Adipose tissue (tissue), 3 donors: Measurements from ENCODE around the gene PBX4. TPM values are rescaled to one million over a fixed set of nuclear protein-coding genes. Genes with fewer than 3 reads are reported as not detected.
"Not testable (repeated sequence)": the region's sequence is repeated elsewhere in the genome, so short reads cannot be mapped to it uniquely, and the experiment has no call there.

Experiments used
- H3K27ac ChIP-seq: one replicate; pipeline ENCODE4 v1.5.1; 2013; ENCODE audit warnings: low read depth, low read length
- WGBS, 3 donors: extraction: QIAGEN DNeasy Blood & Tissue Kit; methylation state at CpG; one replicate each; pipeline ENCODE4 v1.1.7; 2013; 5-methylcytosine and 5-hydroxymethylcytosine counted together
- polyA plus RNA-seq, 3 donors: library from polyadenylated mRNA; stranded (reverse); fragments of 200-250 nt; gene quantifications; one replicate each; pipeline ENCODE4 v1.2.3, GENCODE V29; 2013
- donor health status: healthy with polysubstance abuse.
- donor health status: Bipolar disorder and iron deficiency.
- donor health status: healthy.

PBX4 gene
- polyA plus RNA-seq, 3 donors: 0.34 to 1.6 (median 0.86) TPM

DNA sequence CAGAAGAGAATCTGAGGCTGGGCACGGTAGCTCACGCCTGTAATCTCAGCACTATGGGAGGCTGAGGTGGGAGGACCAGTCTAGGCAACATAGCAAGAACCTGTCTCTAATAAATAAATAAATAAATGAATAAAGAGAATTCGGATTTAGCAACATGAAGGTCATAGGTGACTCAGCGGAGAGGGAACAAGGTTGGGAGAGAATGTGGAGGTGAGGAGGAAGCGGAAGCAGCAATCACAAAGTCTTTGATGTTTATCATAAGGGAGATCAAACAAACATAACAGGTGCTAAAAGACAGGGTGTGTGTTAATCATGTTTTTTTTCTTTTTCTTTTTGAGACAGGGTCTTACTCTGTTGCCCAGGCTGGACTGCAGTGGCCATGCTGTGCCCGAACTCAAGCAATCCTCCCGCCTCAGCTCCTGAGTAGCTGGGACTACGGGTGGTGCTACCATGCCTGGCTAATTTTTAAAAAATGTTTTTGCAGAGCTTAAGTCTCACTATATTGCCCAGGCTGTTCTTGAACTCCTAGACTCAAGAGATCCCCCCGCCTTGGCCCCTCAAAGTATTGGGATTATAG, 16.3 kb downstream of the PBX4 start:
- WGBS, 3 donors: 72 to 84% (median 79%) methylated on average over 9 of the region's 9 CpGs
- no peak overlapping the region for H3K27ac ChIP-seq

DNA sequence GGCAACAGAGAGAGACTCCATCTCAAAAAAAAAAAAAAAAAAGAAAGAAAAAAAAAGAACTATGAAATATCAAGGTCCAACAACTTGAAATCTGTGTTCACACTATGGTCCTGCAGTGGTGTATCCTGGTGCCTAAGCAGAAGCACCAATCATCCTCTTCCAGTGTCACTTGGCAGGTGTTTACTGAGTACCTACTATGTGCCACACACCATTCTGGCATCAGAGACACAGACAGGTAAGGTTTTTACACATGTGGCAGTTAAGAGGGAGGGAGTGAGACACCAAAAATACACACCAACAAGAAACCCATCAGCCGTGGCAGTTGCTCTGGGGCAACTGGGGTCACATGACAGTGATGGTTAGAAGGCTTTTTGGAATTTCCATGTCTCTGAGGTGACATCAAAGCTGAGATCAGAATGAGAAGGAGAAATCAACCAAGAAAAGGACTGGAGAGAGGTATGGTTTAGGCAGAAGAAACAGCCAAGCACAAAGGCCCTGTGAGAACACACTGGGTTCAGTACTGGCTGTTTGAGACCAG, 17.6 kb downstream of the PBX4 start:
- WGBS, 3 donors: 62 to 78% (median 72%) methylated on average over 1 of the region's 1 CpG
- H3K27ac ChIP-seq: no peak overlapping the region

- H3K27ac ChIP-seq: not testable (repeated sequence)
- 89 to 91% (median 90%) methylated on average over 20 of the region's 20 CpGs for WGBS, 3 donors
These were observed 19.6 kb downstream of the PBX4 start for GRCh38 chr19:19598728-19599451.

DNA sequence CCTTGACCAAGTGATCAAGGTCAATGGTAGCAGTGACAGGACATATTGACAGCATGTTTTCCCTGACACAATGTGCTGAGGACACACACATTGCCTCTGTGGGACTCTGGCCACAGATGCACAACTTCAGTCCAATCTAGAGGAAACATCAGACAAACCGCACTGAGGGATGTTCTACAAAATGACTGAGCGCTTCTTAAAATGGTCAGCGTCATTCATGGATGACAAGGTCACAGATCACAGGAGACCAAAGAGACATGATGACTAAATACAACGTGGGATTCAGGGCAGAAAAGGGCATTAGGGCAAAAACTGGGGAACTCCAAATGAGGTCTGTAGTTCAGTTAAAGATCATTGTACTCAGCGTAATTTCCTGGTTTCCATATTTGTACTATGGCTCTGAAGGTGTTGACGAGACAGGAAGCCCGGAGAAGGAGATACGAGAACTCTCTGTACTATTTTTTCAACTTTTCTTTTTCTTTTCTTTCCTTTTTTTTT, 20.6 kb downstream of the PBX4 start:
- WGBS, 3 donors: 60 to 72% (median 71%) methylated on average over 8 of the region's 8 CpGs
- H3K27ac ChIP-seq: no peak overlapping the region

- H3K27ac ChIP-seq: no peak overlapping the region
- 33 to 59% (median 54%) methylated on average over 8 of the region's 8 CpGs for WGBS, 3 donors
These were observed 23.3 kb downstream of the PBX4 start for GRCh38 chr19:19595171-19595701.

DNA sequence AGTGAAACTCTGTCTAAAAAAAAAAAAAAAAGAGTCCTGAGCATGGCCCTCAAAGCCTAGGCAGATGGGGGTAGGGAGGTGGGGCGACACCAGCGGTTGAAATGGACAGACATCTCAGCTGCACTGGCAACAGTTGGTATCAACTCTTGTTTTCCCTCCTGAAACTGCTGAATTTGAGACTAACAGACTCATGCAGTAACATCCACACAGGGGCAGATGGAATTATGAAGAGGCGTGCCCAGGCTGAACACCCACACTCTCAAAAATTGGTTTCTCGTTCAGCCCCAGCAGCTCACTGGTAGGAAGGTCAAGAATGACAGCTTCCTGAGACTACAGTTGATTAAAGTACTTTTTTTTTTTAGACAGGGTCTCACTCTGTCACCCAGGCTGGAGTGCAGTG, 24.1 kb downstream of the PBX4 start:
- WGBS, 3 donors: 82 to 93% (median 90%) methylated on average over 4 of the region's 4 CpGs
- no peak overlapping the region for H3K27ac ChIP-seq

DNA sequence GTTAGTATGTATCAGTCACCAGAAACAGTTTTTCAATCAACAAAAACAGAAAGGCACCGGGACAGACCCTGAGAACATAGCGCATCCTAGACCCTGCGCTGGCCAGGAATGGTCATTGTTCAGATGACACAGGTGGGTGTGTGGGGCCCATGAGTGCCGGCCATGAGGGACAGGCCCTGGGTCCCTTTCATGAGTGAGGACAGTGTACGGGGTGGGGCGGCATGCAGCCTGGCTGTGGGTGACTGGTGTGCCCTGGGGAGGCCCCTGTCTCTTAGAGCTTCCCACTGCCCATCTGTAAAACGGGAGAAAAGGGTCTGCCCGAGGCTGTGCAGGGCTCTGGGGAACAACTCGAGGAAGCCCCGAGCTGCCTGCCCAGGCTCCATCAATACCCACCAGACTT, 25.8 kb downstream of the PBX4 start:
- WGBS, 3 donors: 88 to 95% (median 93%) methylated on average over 10 of the region's 10 CpGs

GRCh38 chr19:19591133-19591825, 27.2 kb downstream of the PBX4 start:
- WGBS, 3 donors: 44 to 56% (median 51%) methylated on average over 13 of the region's 13 CpGs
- H3K27ac ChIP-seq: no peak overlapping the region

More for the DNA sequence above, 25.8 kb downstream of the PBX4 start:
- no peak overlapping the region for H3K27ac ChIP-seq

DNA sequence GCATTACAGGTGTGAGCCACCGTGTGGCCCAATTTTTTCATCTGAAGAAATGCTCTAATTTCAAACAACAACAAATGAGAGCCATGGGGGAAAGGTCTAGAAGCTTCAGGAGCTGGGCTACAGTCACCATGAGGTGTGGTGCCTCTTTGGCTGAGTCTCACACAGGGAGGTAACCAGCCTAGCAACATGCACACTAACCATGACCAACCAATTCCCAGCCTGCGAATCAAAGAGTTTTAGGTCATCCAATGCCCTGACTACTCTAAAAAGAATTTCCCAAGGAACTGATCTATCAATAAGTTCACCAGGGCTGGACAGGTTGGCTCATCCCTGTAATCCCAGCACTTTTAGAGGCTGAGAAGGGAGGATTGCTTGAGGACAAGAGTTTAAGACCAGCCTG, 29.9 kb downstream of the PBX4 start:
- 80 to 93% (median 89%) methylated on average over 2 of the region's 2 CpGs for WGBS, 3 donors
- no peak overlapping the region for H3K27ac ChIP-seq

DNA sequence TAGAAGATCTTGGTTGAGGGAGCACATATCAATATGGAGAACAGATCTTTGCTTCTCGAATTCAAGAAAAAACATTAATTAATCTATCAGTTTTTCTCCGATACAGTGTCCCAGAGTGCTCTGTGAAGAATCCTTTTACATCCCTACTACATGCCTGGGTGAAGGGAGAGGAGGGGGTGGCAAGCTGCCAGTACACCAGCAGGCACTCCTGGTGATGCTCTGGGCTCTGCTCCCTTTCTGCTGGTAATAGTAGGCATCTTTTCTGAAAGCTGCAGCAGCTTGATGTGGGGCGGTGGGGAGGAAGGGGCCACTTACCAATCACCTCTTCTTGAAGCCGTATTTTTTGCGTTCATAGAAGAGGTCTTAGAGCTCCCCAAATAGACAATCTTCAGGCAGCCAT, 30.7 kb downstream of the PBX4 start:
- WGBS, 3 donors: 92 to 98% (median 94%) methylated on average over 5 of the region's 5 CpGs
- no peak overlapping the region for H3K27ac ChIP-seq

- WGBS, 3 donors: 84 to 92% (median 91%) methylated on average over 6 of the region's 6 CpGs
- H3K27ac ChIP-seq: no peak overlapping the region
These were observed 34.1 kb downstream of the PBX4 start for GRCh38 chr19:19584356-19584755.

GRCh38 chr19:19582471-19582870, 36.0 kb downstream of the PBX4 start:
- H3K27ac ChIP-seq: no peak overlapping the region
- WGBS, 3 donors: 82 to 92% (median 90%) methylated on average over 6 of the region's 6 CpGs

GRCh38 chr19:19581391-19581790, 37.1 kb downstream of the PBX4 start:
- no peak overlapping the region for H3K27ac ChIP-seq
- 92 to 93% (median 93%) methylated on average over 13 of the region's 13 CpGs for WGBS, 3 donors

DNA sequence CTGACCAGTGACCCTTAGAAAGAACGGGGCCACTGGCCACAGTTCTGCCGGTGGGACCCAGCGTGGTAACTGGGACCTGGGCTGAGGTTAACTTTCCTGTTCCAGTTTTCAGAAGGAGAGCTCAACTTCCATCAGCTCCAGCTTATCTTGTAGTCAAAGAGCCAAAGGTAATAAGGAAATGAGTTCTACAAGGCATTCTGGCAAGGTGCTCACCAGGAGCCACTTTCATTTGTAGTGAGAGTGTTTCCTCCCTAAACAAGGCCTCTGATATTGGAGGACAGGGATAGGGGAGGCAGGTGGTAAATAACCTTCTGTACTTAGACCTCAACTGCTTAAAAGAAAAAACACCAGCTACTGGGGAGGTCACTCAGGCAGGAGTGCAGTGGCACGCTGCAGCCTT, 38.1 kb downstream of the PBX4 start:
- WGBS, 3 donors: 91 to 96% (median 94%) methylated on average over 4 of the region's 4 CpGs
- H3K27ac ChIP-seq: no peak overlapping the region

GRCh38 chr19:19579533-19580361, 38.7 kb downstream of the PBX4 start:
- 79 to 90% (median 88%) methylated on average over 25 of the region's 25 CpGs for WGBS, 3 donors
- H3K27ac ChIP-seq: no peak overlapping the region

GRCh38 chr19:19578252-19578651, 40.2 kb downstream of the PBX4 start:
- 79 to 90% (median 84%) methylated on average over 6 of the region's 6 CpGs for WGBS, 3 donors
- H3K27ac ChIP-seq: no peak overlapping the region

DNA sequence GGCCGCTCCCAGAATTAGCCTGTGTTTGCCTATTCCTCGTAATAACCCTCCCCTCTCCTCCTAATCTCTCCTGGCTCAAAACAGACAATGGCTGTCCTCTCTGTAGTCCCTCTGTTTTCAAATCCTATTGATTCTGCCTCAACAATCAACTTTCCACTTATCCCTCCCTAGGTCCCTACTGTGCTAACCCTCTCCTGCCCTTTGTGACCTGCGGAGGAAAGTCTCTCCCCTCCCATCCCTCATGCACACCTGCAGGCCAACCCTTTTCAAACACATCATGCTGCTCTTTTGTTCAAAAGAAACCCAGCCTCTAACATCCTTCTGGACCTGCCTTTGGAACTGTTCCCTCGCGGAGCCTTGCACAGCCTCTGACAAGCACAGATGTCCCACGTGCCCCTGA, 43.1 kb downstream of the PBX4 start:
- 62 to 79% (median 78%) methylated on average over 6 of the region's 6 CpGs for WGBS, 3 donors

More for the DNA sequence above, 43.1 kb downstream of the PBX4 start:
- no peak overlapping the region for H3K27ac ChIP-seq
